Measurements from ENCODE around the gene GPSM1. TPM values are rescaled to one million over a fixed set of nuclear protein-coding genes. Genes with fewer than 3 reads are reported as not detected.

Gene GPSM1
- total RNA-seq, 1 donor from 2014 or later = 59.4 TPM

DNA sequence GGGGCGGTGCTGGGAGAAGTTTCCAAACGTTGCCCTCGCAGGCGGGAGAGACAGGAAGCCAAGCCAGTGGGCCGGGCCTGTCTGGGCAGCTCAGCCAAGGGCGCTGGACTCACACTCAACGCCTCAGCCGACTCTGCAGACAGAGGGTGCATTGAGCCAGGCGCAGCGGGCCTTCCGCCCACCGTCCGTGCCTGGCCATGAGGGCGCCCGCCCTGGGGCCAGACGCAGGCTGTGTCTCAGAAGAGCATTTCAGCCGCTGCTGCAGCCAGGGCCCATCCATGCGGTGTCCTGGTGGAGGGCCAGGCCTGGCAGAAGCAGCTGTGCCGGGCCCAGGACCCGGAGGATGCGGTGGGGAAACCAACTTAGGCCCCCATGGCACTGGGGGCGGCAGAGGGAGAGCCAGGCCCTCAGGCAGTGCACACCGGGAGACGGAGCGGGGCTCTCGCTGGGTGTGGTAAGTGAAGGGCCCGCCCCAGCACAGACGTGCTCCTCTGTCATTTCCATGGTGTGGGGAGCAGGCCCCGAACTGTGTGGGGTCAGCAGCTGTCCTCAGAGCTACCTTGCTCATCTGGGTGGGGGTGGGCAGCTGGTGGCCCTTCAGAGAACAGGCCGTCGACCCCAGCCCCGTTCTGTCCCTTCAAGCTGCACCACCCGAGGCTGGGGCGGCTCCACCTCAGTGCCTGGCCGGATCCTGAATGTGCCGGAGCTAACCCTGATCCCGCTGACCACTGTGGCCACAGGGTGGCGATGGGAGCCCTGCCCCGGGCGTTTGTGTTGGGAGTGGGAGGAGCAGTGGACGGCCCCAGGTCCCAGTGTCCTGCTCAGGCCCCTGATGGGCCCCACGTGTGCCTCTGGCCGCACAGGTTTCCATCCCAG is 18.2 kb downstream of the GPSM1 start:
- Mint-ChIP-seq H3K27me3 (ENCODE audit: low read depth, unreplicated experiment) (no peaks in the 10 kb centered on the region), H3K36me3 (ENCODE audit: low read depth, unreplicated experiment) (peaks cover 2% of the 10 kb centered on the region), H3K9me3 (ENCODE audit: unreplicated experiment) (no peaks in the 10 kb centered on the region), H3K27ac (ENCODE audit: unreplicated experiment) (no peak overlapping the region), H3K4me3 (ENCODE audit: unreplicated experiment) (no peak overlapping the region), H3K4me1 (ENCODE audit: low read depth, unreplicated experiment) (peaks cover 2% of the 10 kb centered on the region)
- no peaks in the 10 kb centered on the region for H3K27me3 ChIP-seq (ENCODE audit: insufficient read depth, low read length)
- peaks cover 56% of the 10 kb centered on the region for H4K20me1 ChIP-seq (ENCODE audit: insufficient read depth, low read length)
- H3K4me1 ChIP-seq (ENCODE audit: insufficient read depth, low read length) = peaks cover 16% of the 10 kb centered on the region
- no peak overlapping the region for H3K9ac ChIP-seq (ENCODE audit: low read length)
- no peak for DNase-seq (ENCODE audit: low read depth)
- no peaks in the 10 kb centered on the region for H3K79me2 ChIP-seq (ENCODE audit: insufficient read depth, low read length)
- no peak for FAIRE-seq
- H2AFZ ChIP-seq (ENCODE audit: low read depth, low read length) = no peak overlapping the region
- peak overlapping the region; percentile 19 for H3K4me2 ChIP-seq (ENCODE audit: low read length)
- TF ChIP-seq, protein P1, sequence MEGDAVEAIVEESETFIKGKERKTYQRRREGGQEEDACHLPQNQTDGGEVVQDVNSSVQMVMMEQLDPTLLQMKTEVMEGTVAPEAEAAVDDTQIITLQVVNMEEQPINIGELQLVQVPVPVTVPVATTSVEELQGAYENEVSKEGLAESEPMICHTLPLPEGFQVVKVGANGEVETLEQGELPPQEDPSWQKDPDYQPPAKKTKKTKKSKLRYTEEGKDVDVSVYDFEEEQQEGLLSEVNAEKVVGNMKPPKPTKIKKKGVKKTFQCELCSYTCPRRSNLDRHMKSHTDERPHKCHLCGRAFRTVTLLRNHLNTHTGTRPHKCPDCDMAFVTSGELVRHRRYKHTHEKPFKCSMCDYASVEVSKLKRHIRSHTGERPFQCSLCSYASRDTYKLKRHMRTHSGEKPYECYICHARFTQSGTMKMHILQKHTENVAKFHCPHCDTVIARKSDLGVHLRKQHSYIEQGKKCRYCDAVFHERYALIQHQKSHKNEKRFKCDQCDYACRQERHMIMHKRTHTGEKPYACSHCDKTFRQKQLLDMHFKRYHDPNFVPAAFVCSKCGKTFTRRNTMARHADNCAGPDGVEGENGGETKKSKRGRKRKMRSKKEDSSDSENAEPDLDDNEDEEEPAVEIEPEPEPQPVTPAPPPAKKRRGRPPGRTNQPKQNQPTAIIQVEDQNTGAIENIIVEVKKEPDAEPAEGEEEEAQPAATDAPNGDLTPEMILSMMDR (IDR thresholded peaks at IDR 0.05; ENCODE audit: insufficient read depth, low read depth, low read length) = no peak
- TF ChIP-seq EZH2 (IDR thresholded peaks at IDR 0.05; ENCODE audit: insufficient read depth, low read length) = no peak
- H3K36me3 ChIP-seq (ENCODE audit: insufficient read depth, low read length) = no peaks in the 10 kb centered on the region
- no peaks in the 10 kb centered on the region for H3K9me3 ChIP-seq (ENCODE audit: insufficient read depth, low read depth, low read length)
- H3K4me3 ChIP-seq (ENCODE audit: insufficient read depth, low read depth, low read length) = no peak overlapping the region
- no peak overlapping the region for H3K27ac ChIP-seq (ENCODE audit: low read depth, low read length)

GRCh38 chr9:136346157-136346481 is 18.8 kb downstream of the GPSM1 start:
- FAIRE-seq = no peak
- no peak overlapping the region for H3K4me3 ChIP-seq (ENCODE audit: insufficient read depth, low read depth, low read length)
- peaks cover 16% of the 10 kb centered on the region for H3K4me1 ChIP-seq (ENCODE audit: insufficient read depth, low read length)
- TF ChIP-seq, protein P1 (IDR thresholded peaks at IDR 0.05; ENCODE audit: insufficient read depth, low read depth, low read length) = no peak
- no peak for TF ChIP-seq EZH2 (IDR thresholded peaks at IDR 0.05; ENCODE audit: insufficient read depth, low read length)
- H3K36me3 ChIP-seq (ENCODE audit: insufficient read depth, low read length) = no peaks in the 10 kb centered on the region
- Mint-ChIP-seq H3K27me3 (ENCODE audit: low read depth, unreplicated experiment) (no peaks in the 10 kb centered on the region), H3K36me3 (ENCODE audit: low read depth, unreplicated experiment) (peaks cover 2% of the 10 kb centered on the region), H3K9me3 (ENCODE audit: unreplicated experiment) (no peaks in the 10 kb centered on the region), H3K4me3 (ENCODE audit: unreplicated experiment) (no peak overlapping the region), H3K4me1 (ENCODE audit: low read depth, unreplicated experiment) (peaks cover 2% of the 10 kb centered on the region), H3K27ac (ENCODE audit: unreplicated experiment) (no peak overlapping the region)
- H3K79me2 ChIP-seq (ENCODE audit: insufficient read depth, low read length) = no peaks in the 10 kb centered on the region
- peaks cover 54% of the 10 kb centered on the region for H4K20me1 ChIP-seq (ENCODE audit: insufficient read depth, low read length)
- H3K9me3 ChIP-seq (ENCODE audit: insufficient read depth, low read depth, low read length) = no peaks in the 10 kb centered on the region
- no peaks in the 10 kb centered on the region for H3K27me3 ChIP-seq (ENCODE audit: insufficient read depth, low read length)
- no peak overlapping the region for H3K9ac ChIP-seq (ENCODE audit: low read length)
- DNase-seq (ENCODE audit: low read depth) = no peak
- no peak overlapping the region for H2AFZ ChIP-seq (ENCODE audit: low read depth, low read length)
- H3K4me2 ChIP-seq (ENCODE audit: low read length) = no peak overlapping the region
- no peak overlapping the region for H3K27ac ChIP-seq (ENCODE audit: low read depth, low read length)

DNA sequence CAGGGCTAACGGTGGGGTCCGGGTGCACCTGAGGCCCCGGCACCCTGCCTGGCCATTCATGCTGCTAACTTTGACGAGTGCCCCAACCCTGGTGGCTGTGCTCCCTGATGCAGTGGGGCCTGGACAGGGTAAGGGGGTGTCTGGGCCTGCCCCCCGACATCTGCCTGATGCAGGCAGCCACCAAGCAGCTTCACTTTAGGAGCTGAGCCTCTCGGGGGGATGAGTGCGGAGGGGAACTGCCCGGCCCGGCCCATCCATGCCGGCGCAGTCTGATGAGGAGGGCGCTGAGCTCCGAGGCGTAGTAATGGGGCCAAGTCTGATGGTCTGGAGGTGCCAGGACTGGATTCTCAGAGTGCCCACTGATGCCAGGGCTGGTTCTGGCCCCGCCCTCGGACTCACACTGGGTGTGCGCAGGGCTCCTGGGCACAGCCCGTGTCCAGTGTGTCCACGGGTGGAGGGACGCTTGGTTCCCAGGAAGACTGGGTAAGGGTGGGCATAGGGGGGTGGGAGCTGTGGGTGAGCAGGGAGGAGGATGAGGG is 19.7 kb downstream of the GPSM1 start:
- DNase-seq (ENCODE audit: low read depth) (no peak), FAIRE-seq (no peak)
- peaks cover 16% of the 10 kb centered on the region for H3K4me1 ChIP-seq (ENCODE audit: insufficient read depth, low read length)
- Mint-ChIP-seq H3K9me3 (ENCODE audit: unreplicated experiment) (no peaks in the 10 kb centered on the region), H3K4me1 (ENCODE audit: low read depth, unreplicated experiment) (peaks cover 2% of the 10 kb centered on the region), H3K36me3 (ENCODE audit: low read depth, unreplicated experiment) (peaks cover 2% of the 10 kb centered on the region), H3K27me3 (ENCODE audit: low read depth, unreplicated experiment) (no peaks in the 10 kb centered on the region), H3K27ac (ENCODE audit: unreplicated experiment) (no peak overlapping the region), H3K4me3 (ENCODE audit: unreplicated experiment) (no peak overlapping the region)
- H3K4me3 ChIP-seq (ENCODE audit: insufficient read depth, low read depth, low read length) = no peak overlapping the region
- H3K27me3 ChIP-seq (ENCODE audit: insufficient read depth, low read length) = no peaks in the 10 kb centered on the region
- H3K36me3 ChIP-seq (ENCODE audit: insufficient read depth, low read length) = no peaks in the 10 kb centered on the region
- H2AFZ ChIP-seq (ENCODE audit: low read depth, low read length) = no peak overlapping the region
- H4K20me1 ChIP-seq (ENCODE audit: insufficient read depth, low read length) = peaks cover 54% of the 10 kb centered on the region
- no peak overlapping the region for H3K4me2 ChIP-seq (ENCODE audit: low read length)
- H3K9me3 ChIP-seq (ENCODE audit: insufficient read depth, low read depth, low read length) = no peaks in the 10 kb centered on the region
- no peaks in the 10 kb centered on the region for H3K79me2 ChIP-seq (ENCODE audit: insufficient read depth, low read length)
- TF ChIP-seq EZH2 (IDR thresholded peaks at IDR 0.05; ENCODE audit: insufficient read depth, low read length) = no peak
- TF ChIP-seq, protein P1 (IDR thresholded peaks at IDR 0.05; ENCODE audit: insufficient read depth, low read depth, low read length) = no peak
- no peak overlapping the region for H3K9ac ChIP-seq (ENCODE audit: low read length)
- H3K27ac ChIP-seq (ENCODE audit: low read depth, low read length) = no peak overlapping the region
